Measurements from ENCODE around the gene SPDEF.

GRCh38 chr6:34551720-34552119 lies 4.4 kb downstream of the SPDEF start:
- TF ChIP-seq EZH2phosphoT487 (IDR thresholded peaks at IDR 0.05; ENCODE audit: borderline replicate concordance, low read depth, low read length): no peak
- TF ChIP-seq CTCF (conservative IDR thresholded peaks at IDR 0.05; ENCODE audit: low read length): no peak
